Measurements from ENCODE around the gene STK32C.

Gene STK32C

GRCh38 chr10:132182591-132182990 is 125.2 kb downstream of the STK32C start:
- Mint-ChIP-seq H3K36me3 (ENCODE audit: low read depth) (no peaks in the 10 kb centered on the region), H3K27ac (no peak overlapping the region), H3K9me3 (no peaks in the 10 kb centered on the region), H3K27me3 (peaks cover 39% of the 10 kb centered on the region), H3K4me3 (no peak overlapping the region), H3K4me1 (ENCODE audit: low read depth) (no peaks in the 10 kb centered on the region)

DNA sequence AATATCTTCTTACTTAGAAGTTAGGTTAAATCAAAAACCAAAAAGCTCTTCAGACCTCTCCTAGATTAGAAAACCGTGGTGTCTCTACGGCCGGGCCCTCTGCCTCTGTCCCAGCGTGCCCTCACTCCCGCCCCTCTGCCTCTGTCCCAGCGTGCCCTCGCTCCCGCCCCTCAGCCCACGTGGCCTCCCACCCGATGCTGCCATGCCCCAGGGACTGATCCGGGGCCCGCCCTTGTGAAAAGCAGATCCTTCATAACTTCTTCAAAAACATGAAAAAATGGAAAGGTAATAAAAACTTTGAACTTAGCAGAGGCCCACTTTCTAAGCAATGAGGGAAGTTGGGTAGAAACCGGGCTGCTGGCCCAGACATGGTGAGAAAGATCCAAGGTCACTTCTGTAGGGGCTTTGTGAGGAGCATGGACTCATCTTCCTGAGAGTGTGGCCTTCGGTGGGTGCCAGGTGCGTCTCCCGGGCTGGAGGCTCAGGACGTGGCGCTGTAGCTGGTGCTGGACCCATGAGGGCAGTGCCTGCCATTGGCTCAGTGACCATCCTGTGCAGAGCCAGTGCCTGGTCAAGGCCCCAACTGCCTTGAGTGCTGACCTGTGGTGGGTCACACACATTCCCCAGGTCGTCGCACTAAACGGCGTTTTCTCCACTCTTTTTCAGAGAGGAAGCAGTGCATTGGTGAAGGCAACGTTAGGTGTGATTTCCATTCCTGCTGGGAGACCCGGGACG is 125.9 kb downstream of the STK32C start:
- Mint-ChIP-seq H3K36me3 (ENCODE audit: low read depth) (no peaks in the 10 kb centered on the region), H3K27ac (no peak overlapping the region), H3K9me3 (no peaks in the 10 kb centered on the region), H3K4me1 (ENCODE audit: low read depth) (no peaks in the 10 kb centered on the region), H3K27me3 (peaks cover 46% of the 10 kb centered on the region), H3K4me3 (no peak overlapping the region)

DNA sequence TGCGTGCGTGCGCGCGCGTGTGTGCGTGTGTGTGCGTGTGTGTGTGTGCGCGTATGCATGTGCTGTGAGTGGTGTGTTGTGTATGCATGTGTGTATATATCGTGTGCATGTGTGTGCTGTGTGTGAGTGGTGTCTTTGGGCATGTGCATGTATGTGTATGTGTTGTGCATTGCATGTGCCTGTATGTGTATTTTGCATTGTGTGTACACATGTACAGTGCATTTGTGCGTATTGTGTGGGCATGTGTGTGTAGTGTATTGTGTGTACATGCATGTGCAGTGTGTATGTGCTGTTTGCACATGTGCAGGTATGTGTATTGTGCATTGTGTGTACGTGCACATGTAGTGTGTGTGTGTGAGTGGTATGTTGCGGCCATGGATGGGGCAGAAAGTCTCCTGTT is 127.0 kb downstream of the STK32C start:
- Mint-ChIP-seq H3K4me1 (ENCODE audit: low read depth) (peaks cover 4% of the 10 kb centered on the region), H3K9me3 (no peaks in the 10 kb centered on the region), H3K27me3 (peaks cover 53% of the 10 kb centered on the region), H3K4me3 (no peak overlapping the region), H3K36me3 (ENCODE audit: low read depth) (no peaks in the 10 kb centered on the region), H3K27ac (no peak overlapping the region)

- H3K9me3 Mint-ChIP-seq = no peaks in the 10 kb centered on the region
- no peaks in the 10 kb centered on the region for H3K36me3 Mint-ChIP-seq (ENCODE audit: low read depth)
- no peak overlapping the region for H3K27ac Mint-ChIP-seq
- peaks cover 4% of the 10 kb centered on the region for H3K4me1 Mint-ChIP-seq (ENCODE audit: low read depth)
- H3K27me3 Mint-ChIP-seq = peaks cover 47% of the 10 kb centered on the region
- H3K4me3 Mint-ChIP-seq = no peak overlapping the region
Observed at GRCh38 chr10:132179551-132180392, 128.0 kb downstream of the STK32C start.

- Mint-ChIP-seq H3K27me3 (peaks cover 41% of the 10 kb centered on the region), H3K9me3 (no peaks in the 10 kb centered on the region), H3K27ac (no peak overlapping the region), H3K4me3 (no peak overlapping the region), H3K4me1 (ENCODE audit: low read depth) (peaks cover 4% of the 10 kb centered on the region), H3K36me3 (ENCODE audit: low read depth) (no peaks in the 10 kb centered on the region)
Observed at GRCh38 chr10:132178672-132179545, 128.8 kb downstream of the STK32C start.

GRCh38 chr10:132178046-132178445 is 129.7 kb downstream of the STK32C start:
- no peak overlapping the region for H3K4me3 Mint-ChIP-seq
- H3K27me3 Mint-ChIP-seq = peaks cover 33% of the 10 kb centered on the region

DNA sequence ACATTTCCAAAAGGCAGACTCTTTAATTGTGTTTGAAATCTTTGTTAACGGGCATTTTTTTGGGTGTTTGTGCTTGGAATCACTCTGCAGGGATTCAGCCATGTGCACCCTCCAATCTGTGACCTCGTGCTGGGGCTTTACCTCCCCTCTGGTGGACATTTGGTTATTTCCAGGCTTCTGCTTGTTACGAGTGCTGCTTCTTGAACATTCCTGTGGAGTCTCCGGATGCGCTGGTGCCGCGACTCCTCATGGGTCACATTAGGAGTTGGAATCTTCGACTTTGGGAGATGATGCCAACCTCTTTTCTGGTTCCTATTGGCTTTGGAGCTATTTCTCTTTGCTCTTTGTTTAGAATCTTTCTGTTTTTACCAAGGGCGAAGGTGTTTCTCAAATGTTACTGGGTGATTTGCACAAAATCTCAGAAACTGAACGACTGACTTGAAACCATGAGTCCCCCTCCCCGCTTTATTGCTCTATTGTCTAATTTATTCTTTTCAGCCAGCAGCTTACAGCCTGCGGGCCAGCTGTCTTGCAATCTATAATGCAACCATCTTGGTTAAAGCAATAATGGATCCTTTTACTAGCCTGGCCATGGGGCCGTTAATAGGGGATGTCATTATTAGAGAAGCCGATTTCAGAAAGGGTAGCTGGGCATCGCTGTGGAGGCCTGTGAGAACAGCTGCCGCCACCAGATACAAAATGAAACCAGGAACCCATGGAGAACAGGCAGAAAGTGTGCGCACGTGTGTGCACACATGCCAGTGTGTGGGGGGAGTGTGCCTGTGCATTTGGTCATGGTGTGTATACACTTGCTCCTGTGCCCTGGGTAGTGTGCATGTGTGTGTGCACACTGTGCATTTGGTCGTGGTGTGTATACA is 130.9 kb downstream of the STK32C start:
- Mint-ChIP-seq H3K36me3 (ENCODE audit: low read depth) (no peaks in the 10 kb centered on the region), H3K9me3 (no peaks in the 10 kb centered on the region), H3K4me1 (ENCODE audit: low read depth) (peaks cover 8% of the 10 kb centered on the region), H3K4me3 (no peak overlapping the region), H3K27ac (no peak overlapping the region), H3K27me3 (peaks cover 29% of the 10 kb centered on the region)

More at GRCh38 chr10:132178046-132178445, 129.7 kb downstream of the STK32C start:
- H3K9me3 Mint-ChIP-seq = no peaks in the 10 kb centered on the region
- peaks cover 8% of the 10 kb centered on the region for H3K4me1 Mint-ChIP-seq (ENCODE audit: low read depth)
- no peak overlapping the region for H3K27ac Mint-ChIP-seq
- H3K36me3 Mint-ChIP-seq (ENCODE audit: low read depth) = no peaks in the 10 kb centered on the region

DNA sequence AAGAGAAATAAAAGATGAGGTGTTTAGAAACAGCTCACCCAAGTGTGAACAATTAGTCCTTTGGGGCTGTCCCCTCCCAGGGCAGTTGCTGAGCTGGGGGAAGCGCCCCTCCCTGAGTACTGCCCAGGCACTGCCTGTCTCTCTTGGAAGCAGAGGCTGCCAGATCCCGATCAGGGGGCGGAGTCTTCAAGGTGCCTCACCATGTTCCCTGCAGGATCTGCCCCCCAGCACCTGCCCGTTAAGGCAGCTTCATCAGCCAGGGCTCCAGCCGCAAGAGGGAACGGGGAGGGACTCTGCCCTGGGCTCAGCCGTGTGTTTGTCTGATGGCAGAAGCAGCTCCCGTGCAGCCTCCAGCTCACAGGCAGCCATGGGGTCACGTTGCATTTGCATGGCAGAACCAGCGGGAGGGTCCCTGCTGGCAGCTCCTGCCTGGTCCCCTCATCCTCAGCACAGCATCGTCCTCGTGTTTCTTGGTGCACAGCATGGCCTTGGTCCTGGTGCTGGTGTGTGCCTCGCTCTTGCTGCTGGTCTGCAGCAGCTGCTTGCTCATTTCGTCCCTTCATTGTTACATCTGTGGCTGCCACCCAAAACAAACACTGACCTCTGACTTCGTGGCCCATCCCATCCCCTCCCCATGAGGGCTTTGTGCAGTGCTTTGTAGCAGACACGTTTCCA is 131.7 kb downstream of the STK32C start:
- H3K27ac Mint-ChIP-seq = no peak overlapping the region
- H3K36me3 Mint-ChIP-seq (ENCODE audit: low read depth) = no peaks in the 10 kb centered on the region
- peaks cover 29% of the 10 kb centered on the region for H3K27me3 Mint-ChIP-seq
- no peaks in the 10 kb centered on the region for H3K9me3 Mint-ChIP-seq
- H3K4me1 Mint-ChIP-seq (ENCODE audit: low read depth) = peaks cover 8% of the 10 kb centered on the region
- no peak overlapping the region for H3K4me3 Mint-ChIP-seq

- Mint-ChIP-seq H3K36me3 (ENCODE audit: low read depth) (no peaks in the 10 kb centered on the region), H3K27ac (no peak overlapping the region), H3K27me3 (peaks cover 29% of the 10 kb centered on the region), H3K4me3 (no peak overlapping the region), H3K4me1 (ENCODE audit: low read depth) (peaks cover 8% of the 10 kb centered on the region), H3K9me3 (no peaks in the 10 kb centered on the region)
Observed at GRCh38 chr10:132175408-132175807, 132.3 kb downstream of the STK32C start.

DNA sequence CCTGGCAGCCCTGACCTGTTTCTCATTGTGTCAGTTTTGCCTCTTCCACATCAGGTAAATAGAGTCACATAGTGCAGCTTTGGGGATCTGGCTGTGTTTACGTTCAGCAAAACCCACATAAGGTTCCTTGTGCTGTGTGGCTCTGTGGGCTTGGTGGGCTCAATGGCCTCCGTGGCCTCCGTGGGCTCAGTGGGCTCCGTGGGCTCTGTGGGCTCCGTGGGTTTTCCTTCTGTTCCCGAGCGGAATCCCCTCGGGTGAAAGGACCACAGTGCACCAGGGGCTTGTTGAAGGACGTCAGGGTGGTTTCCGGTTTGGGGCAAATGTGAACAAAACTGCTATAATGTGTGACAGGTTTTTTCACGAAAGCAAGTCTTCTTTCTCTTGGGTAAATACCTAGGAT is 133.5 kb downstream of the STK32C start:
- no peak overlapping the region for H3K27ac Mint-ChIP-seq
- H3K4me3 Mint-ChIP-seq = peak overlapping the region; percentile 30
- H3K36me3 Mint-ChIP-seq (ENCODE audit: low read depth) = no peaks in the 10 kb centered on the region
- peaks cover 27% of the 10 kb centered on the region for H3K27me3 Mint-ChIP-seq
- H3K4me1 Mint-ChIP-seq (ENCODE audit: low read depth) = peaks cover 8% of the 10 kb centered on the region
- H3K9me3 Mint-ChIP-seq = no peaks in the 10 kb centered on the region

DNA sequence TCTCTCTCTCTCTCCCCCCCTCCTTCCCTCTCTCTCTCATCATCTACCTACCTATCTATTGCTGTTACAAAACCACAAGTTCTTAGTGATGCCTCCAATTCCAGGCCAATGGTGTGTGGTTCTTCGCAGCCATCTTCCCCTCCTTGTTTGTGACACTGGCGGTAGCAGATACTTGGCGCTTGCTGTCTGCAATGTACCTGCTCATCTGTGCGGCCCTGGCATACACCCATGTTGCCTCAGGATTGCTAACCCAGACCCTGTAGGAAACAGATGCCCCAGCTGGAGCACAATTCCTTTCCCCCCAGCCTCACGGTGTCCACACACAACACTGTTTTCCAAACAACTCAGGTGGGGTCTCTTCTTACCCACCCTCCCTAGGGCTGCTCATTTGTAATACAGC is 134.6 kb downstream of the STK32C start:
- Mint-ChIP-seq H3K4me1 (ENCODE audit: low read depth) (peaks cover 8% of the 10 kb centered on the region), H3K9me3 (no peaks in the 10 kb centered on the region), H3K27ac (peak overlapping the region; percentile 52), H3K27me3 (peaks cover 20% of the 10 kb centered on the region), H3K4me3 (peak overlapping the region; percentile 43), H3K36me3 (ENCODE audit: low read depth) (no peaks in the 10 kb centered on the region)

GRCh38 chr10:132172091-132173066 is 135.4 kb downstream of the STK32C start:
- Mint-ChIP-seq H3K4me3 (no peak overlapping the region), H3K4me1 (ENCODE audit: low read depth) (peaks cover 8% of the 10 kb centered on the region), H3K9me3 (no peaks in the 10 kb centered on the region), H3K27ac (no peak overlapping the region), H3K27me3 (peaks cover 12% of the 10 kb centered on the region), H3K36me3 (ENCODE audit: low read depth) (no peaks in the 10 kb centered on the region)
